ENCODE data around the gene FLACC1. TPM values are rescaled to one million over a fixed set of nuclear protein-coding genes. Genes with fewer than 3 reads are reported as not detected.

Gene FLACC1
- total and polyA plus RNA-seq, 9 of the 15 experiments (the other 6 are each of a cell fraction or from before 2014, with no cell fraction given): 0.07 to 0.68 (median 0.22) TPM; not detected in 2

- no peak for DNase-seq (ENCODE audit: extremely low read depth in 1 of 4, low spot score in 3 of 4)
- H4K20me1 ChIP-seq (replicated peaks; ENCODE audit: control insufficient read depth, insufficient read depth, low read length): no peaks in the 10 kb centered on the region
- H3K36me3 ChIP-seq (ENCODE audit: control insufficient read depth, insufficient read depth, low read length): no peaks in the 10 kb centered on the region
- H3K27ac ChIP-seq (ENCODE audit: extremely low read depth, low read depth, low read length): no peak overlapping the region
- no peaks in the 10 kb centered on the region for H3K9me1 ChIP-seq (ENCODE audit: control insufficient read depth, insufficient read depth, low read length)
- ChIA-PET CTCF (ENCODE audit: low intra/inter-chr PET ratio) (no interaction called here), POLR2A (no interaction called here)
- H3K4me2 ChIP-seq (ENCODE audit: insufficient read depth, low read length): no peak overlapping the region
- no peak for FAIRE-seq
- H3K9me3 ChIP-seq (replicated peaks; ENCODE audit: control insufficient read depth, insufficient read depth, low read depth, low read length): no peaks in the 10 kb centered on the region
- WGBS (ENCODE audit: insufficient coverage, low coverage, missing lambda C conversion rate): 29% methylated on average over 2 of the region's 2 CpGs
- 0 out of 2 replicates have a peak, but pooled peaks have one; percentile 14 for TF ChIP-seq CEBPB (tag; IDR thresholded peaks at IDR 0.05)
- no peak for TF ChIP-seq NELFE (IDR thresholded peaks at IDR 0.05; ENCODE audit: insufficient read depth, insufficient read length)
- BruUV-seq (replicated peaks): no TSS peak
- no peak overlapping the region for H3K4me3 ChIP-seq
- H3K27me3 ChIP-seq (ENCODE audit: control insufficient read depth in 2 of 2, insufficient read depth in 2 of 2, low read length in 2 of 2): no peaks in the 10 kb centered on the region
- H3K79me2 ChIP-seq (ENCODE audit: control insufficient read depth, insufficient read depth, low read length): no peaks in the 10 kb centered on the region
- intact Hi-C loops (cut with micrococcal nuclease) (loop anchor here (5.0 kb wide), 1 partner anchor 179 kb away; the partner anchor contains the start of gene CASP10), in situ Hi-C loops (cut with MboI) (loop anchor here (5.0 to 25.0 kb wide), 2 partner anchors 129 to 449 kb away; no protein-coding TSS in a partner anchor)
- H2AFZ ChIP-seq (ENCODE audit: low read depth, low read length): no peak overlapping the region
- no peaks in the 10 kb centered on the region for H3K4me1 ChIP-seq (replicated peaks in 1 of 2; ENCODE audit: control insufficient read depth in 2 of 2, insufficient read depth in 2 of 2, low read length in 2 of 2)
- no peak for ATAC-seq
- no peak overlapping the region for H3K9ac ChIP-seq (ENCODE audit: insufficient read depth in 1 of 2, low read depth in 2 of 2, low read length in 2 of 2)
Measured at GRCh38 chr2:201361078-201361733, 4.1 kb upstream of the FLACC1 start.

DNA sequence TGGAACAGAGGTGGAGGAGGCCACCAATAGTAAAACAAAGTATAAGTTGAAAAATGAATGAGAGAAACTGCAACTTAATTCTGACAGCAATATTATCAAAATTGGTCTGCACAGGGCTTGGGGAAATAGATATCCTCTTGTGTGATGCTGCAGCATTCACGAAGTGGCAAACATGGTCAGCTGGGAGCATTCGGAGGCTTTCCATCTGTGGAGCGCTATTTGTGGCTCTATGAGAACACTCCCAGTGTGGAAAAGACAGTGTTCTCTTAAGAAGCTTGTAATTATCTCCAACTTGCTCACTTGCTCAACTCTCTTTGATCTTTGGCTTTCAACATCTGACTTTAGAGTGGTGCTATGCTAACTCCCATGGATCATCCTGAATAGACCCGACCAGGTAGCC lies 3.1 kb upstream of the FLACC1 start:
- ATAC-seq (no peak), DNase-seq (ENCODE audit: extremely low read depth in 1 of 4, low spot score in 3 of 4) (no peak), FAIRE-seq (no peak)
- H3K4me1 ChIP-seq (replicated peaks in 1 of 2; ENCODE audit: control insufficient read depth in 2 of 2, insufficient read depth in 2 of 2, low read length in 2 of 2): no peaks in the 10 kb centered on the region
- TF ChIP-seq CXXC5 (CRISPR knock-in tag; IDR thresholded peaks at IDR 0.05): no peak
- TF ChIP-seq, protein P1, sequence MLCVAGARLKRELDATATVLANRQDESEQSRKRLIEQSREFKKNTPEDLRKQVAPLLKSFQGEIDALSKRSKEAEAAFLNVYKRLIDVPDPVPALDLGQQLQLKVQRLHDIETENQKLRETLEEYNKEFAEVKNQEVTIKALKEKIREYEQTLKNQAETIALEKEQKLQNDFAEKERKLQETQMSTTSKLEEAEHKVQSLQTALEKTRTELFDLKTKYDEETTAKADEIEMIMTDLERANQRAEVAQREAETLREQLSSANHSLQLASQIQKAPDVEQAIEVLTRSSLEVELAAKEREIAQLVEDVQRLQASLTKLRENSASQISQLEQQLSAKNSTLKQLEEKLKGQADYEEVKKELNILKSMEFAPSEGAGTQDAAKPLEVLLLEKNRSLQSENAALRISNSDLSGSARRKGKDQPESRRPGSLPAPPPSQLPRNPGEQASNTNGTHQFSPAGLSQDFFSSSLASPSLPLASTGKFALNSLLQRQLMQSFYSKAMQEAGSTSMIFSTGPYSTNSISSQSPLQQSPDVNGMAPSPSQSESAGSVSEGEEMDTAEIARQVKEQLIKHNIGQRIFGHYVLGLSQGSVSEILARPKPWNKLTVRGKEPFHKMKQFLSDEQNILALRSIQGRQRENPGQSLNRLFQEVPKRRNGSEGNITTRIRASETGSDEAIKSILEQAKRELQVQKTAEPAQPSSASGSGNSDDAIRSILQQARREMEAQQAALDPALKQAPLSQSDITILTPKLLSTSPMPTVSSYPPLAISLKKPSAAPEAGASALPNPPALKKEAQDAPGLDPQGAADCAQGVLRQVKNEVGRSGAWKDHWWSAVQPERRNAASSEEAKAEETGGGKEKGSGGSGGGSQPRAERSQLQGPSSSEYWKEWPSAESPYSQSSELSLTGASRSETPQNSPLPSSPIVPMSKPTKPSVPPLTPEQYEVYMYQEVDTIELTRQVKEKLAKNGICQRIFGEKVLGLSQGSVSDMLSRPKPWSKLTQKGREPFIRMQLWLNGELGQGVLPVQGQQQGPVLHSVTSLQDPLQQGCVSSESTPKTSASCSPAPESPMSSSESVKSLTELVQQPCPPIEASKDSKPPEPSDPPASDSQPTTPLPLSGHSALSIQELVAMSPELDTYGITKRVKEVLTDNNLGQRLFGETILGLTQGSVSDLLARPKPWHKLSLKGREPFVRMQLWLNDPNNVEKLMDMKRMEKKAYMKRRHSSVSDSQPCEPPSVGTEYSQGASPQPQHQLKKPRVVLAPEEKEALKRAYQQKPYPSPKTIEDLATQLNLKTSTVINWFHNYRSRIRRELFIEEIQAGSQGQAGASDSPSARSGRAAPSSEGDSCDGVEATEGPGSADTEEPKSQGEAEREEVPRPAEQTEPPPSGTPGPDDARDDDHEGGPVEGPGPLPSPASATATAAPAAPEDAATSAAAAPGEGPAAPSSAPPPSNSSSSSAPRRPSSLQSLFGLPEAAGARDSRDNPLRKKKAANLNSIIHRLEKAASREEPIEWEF (CRISPR knock-in tag; IDR thresholded peaks at IDR 0.05): no peak
- TF ChIP-seq RNF219 (CRISPR knock-in tag; IDR thresholded peaks at IDR 0.05): no peak
- POLR2A ChIA-PET: no interaction called here
- no peaks in the 10 kb centered on the region for H3K9me1 ChIP-seq (ENCODE audit: control insufficient read depth, insufficient read depth, low read length)
- no peaks in the 10 kb centered on the region for H3K27me3 ChIP-seq (ENCODE audit: control insufficient read depth in 2 of 2, insufficient read depth in 2 of 2, low read length in 2 of 2)
- intact Hi-C loops (cut with micrococcal nuclease): loop anchor here (5.0 kb wide), 1 partner anchor 178 kb away; the partner anchor contains the start of gene CASP10
- 43% methylated on average over 3 of the region's 4 CpGs for WGBS (ENCODE audit: insufficient coverage, low coverage, missing lambda C conversion rate)
- BruUV-seq (replicated peaks): no TSS peak
- no peak overlapping the region for H3K4me3 ChIP-seq
- H3K9me3 ChIP-seq (replicated peaks; ENCODE audit: control insufficient read depth, insufficient read depth, low read depth, low read length): no peaks in the 10 kb centered on the region
- H3K79me2 ChIP-seq (ENCODE audit: control insufficient read depth, insufficient read depth, low read length): no peaks in the 10 kb centered on the region
- no peaks in the 10 kb centered on the region for H3K36me3 ChIP-seq (ENCODE audit: control insufficient read depth, insufficient read depth, low read length)
- H3K9ac ChIP-seq (ENCODE audit: insufficient read depth in 1 of 2, low read depth in 2 of 2, low read length in 2 of 2): no peak overlapping the region
- H2AFZ ChIP-seq (ENCODE audit: low read depth, low read length): no peak overlapping the region
- CTCF ChIA-PET (ENCODE audit: low intra/inter-chr PET ratio): no interaction called here
- H4K20me1 ChIP-seq (replicated peaks; ENCODE audit: control insufficient read depth, insufficient read depth, low read length): no peaks in the 10 kb centered on the region
- in situ Hi-C loops (cut with MboI): loop anchor here (5.0 to 25.0 kb wide), 2 partner anchors 128 to 448 kb away; no protein-coding TSS in a partner anchor
- H3K4me2 ChIP-seq (ENCODE audit: insufficient read depth, low read length): no peak overlapping the region
- no peak overlapping the region for H3K27ac ChIP-seq (ENCODE audit: extremely low read depth, low read depth, low read length)
